Measurements from ENCODE around the gene MICALL1. TPM values are rescaled to one million over a fixed set of nuclear protein-coding genes. Genes with fewer than 3 reads are reported as not detected.
A peak's percentile ranks its signal among the peaks of the same experiment; 100 is the strongest.

Gene MICALL1
- total RNA-seq, 1 experiment from 2014 or later, result 47.2 TPM

GRCh38 chr22:37891926-37892325, 14.2 kb upstream of the MICALL1 start:
- POLR2A ChIA-PET, result interaction anchor here (1.0 kb wide), 1 partner anchor 13 kb away, joined by 3 read pairs; no protein-coding TSS in a partner anchor
- peaks cover 36% of the 10 kb centered on the region for H3K4me1 Mint-ChIP-seq

More at GRCh38 chr22:37891926-37892325, 14.2 kb upstream of the MICALL1 start:
- H3K4me3 Mint-ChIP-seq, result no peak overlapping the region
- CTCF ChIA-PET, result interaction anchor here (0.7 to 3.2 kb wide), 6 partner anchors 14 to 75 kb away, joined by 3 to 10 read pairs (median 6); partner anchors contain the start of gene MICALL1
- ATAC-seq (no peak), DNase-seq (ENCODE audit: low spot score) (no peak)
- no peaks in the 10 kb centered on the region for H3K27me3 Mint-ChIP-seq (ENCODE audit: low read depth)
- peak overlapping the region; percentile 1 for H3K27ac Mint-ChIP-seq
- TF ChIP-seq PRDM15 (CRISPR knock-in tag; IDR thresholded peaks at IDR 0.05) (no peak), NR2C2 (CRISPR knock-in tag; IDR thresholded peaks at IDR 0.05) (no peak), GRHL2 (CRISPR knock-in tag; IDR thresholded peaks at IDR 0.05; ENCODE audit: insufficient replicate concordance, severe bottlenecking) (no peak), ZNF423 (CRISPR knock-in tag; IDR thresholded peaks at IDR 0.05) (no peak), ZBTB21 (CRISPR knock-in tag; IDR thresholded peaks at IDR 0.05; ENCODE audit: borderline replicate concordance) (no peak), CREB1 (CRISPR knock-in tag; IDR thresholded peaks at IDR 0.05) (no peak), NR1H2 (CRISPR knock-in tag; IDR thresholded peaks at IDR 0.05) (no peak), ARID4B (CRISPR knock-in tag; IDR thresholded peaks at IDR 0.05; ENCODE audit: borderline replicate concordance) (no peak)
- TF ChIP-seq, protein P1, sequence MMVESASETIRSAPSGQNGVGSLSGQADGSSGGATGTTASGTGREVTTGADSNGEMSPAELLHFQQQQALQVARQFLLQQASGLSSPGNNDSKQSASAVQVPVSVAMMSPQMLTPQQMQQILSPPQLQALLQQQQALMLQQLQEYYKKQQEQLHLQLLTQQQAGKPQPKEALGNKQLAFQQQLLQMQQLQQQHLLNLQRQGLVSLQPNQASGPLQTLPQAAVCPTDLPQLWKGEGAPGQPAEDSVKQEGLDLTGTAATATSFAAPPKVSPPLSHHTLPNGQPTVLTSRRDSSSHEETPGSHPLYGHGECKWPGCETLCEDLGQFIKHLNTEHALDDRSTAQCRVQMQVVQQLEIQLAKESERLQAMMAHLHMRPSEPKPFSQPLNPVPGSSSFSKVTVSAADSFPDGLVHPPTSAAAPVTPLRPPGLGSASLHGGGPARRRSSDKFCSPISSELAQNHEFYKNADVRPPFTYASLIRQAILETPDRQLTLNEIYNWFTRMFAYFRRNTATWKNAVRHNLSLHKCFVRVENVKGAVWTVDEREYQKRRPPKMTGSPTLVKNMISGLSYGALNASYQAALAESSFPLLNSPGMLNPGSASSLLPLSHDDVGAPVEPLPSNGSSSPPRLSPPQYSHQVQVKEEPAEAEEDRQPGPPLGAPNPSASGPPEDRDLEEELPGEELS (CRISPR knock-in tag; IDR thresholded peaks at IDR 0.05), result no peak
- TF ChIP-seq, protein P2, sequence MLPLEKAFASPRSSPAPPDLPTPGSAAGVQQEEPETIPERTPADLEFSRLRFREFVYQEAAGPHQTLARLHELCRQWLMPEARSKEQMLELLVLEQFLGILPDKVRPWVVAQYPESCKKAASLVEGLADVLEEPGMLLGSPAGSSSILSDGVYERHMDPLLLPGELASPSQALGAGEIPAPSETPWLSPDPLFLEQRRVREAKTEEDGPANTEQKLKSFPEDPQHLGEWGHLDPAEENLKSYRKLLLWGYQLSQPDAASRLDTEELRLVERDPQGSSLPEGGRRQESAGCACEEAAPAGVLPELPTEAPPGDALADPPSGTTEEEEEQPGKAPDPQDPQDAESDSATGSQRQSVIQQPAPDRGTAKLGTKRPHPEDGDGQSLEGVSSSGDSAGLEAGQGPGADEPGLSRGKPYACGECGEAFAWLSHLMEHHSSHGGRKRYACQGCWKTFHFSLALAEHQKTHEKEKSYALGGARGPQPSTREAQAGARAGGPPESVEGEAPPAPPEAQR (CRISPR knock-in tag; IDR thresholded peaks at IDR 0.05), result no peak
- no peaks in the 10 kb centered on the region for H3K9me3 Mint-ChIP-seq
- H3K36me3 Mint-ChIP-seq, result peaks cover 28% of the 10 kb centered on the region

Measured in WTC11 (cell line).